SK-N-SH (cell line): ENCODE data around the gene PARD3. TPM values are rescaled to one million over a fixed set of nuclear protein-coding genes. Genes with fewer than 3 reads are reported as not detected.

Source experiments
- CTCF ChIA-PET: fragments of 300-600, 350-600 bp; formaldehyde crosslinking; extraction: SDS; loops from one replicate; lab custom pipeline; 2021; lab: Yijun Ruan, JAX
- POLR2A ChIA-PET: fragments of 350-600 bp; sonication (Branson Sonifier 250); formaldehyde crosslinking; extraction: SDS; loops from one replicate; lab custom pipeline; 2020; ENCODE audit warnings: antibody characterized with exemption, inconsistent platforms; lab: Yijun Ruan, JAX
- DNase-seq: peaks from one replicate; pipeline ENCODE4 v3.0.0; 2012
- H2AFZ ChIP-seq: fragments of 200-600 bp; sonication (generic); 2 replicates; pipeline ENCODE4 v1.8.1; 2016; ENCODE audit warnings: antibody characterized with exemption, mild to moderate bottlenecking, low read depth
- H3F3A ChIP-seq: fragments of 200-600 bp; sonication (generic); replicated peaks from 2 replicates; pipeline ENCODE3; 2016; ENCODE audit warnings: antibody characterized with exemption, mild to moderate bottlenecking; ENCODE audit not compliant: insufficient read depth
- H3K27ac ChIP-seq, 2 experiments: fragments of 200-500 bp in 1 of 2; fragments of 200-600 bp in 1 of 2; sonication (Bioruptor generic) in 1 of 2; sonication (generic), shearing (Covaris generic) in 1 of 2; 2 replicates each; pipeline versions ENCODE4 v1.5.1 to v1.6.1; 2014 to 2016; ENCODE audit warnings: low read depth in 2 of 2, inconsistent platforms in 1 of 2, low read length in 1 of 2, mild to moderate bottlenecking in 1 of 2, mixed read lengths in 1 of 2
- H3K27me3 ChIP-seq: fragments of 200-600 bp; sonication (generic), shearing (Covaris generic); 2 replicates; pipeline ENCODE4 v1.6.1; 2016; ENCODE audit warnings: mixed run types; ENCODE audit not compliant: insufficient read depth
- H3K36me3 ChIP-seq, 2 experiments: fragments of 200-500 bp in 1 of 2; fragments of 200-600 bp in 1 of 2; sonication (Bioruptor generic) in 1 of 2; sonication (generic) in 1 of 2; replicated peaks in 1 of 2; 2 replicates each; pipeline versions ENCODE3 to v1.5.1; 2014 to 2016; ENCODE audit warnings: low read length in 1 of 2, mild to moderate bottlenecking in 1 of 2; ENCODE audit not compliant: insufficient read depth in 2 of 2, control insufficient read depth in 1 of 2
- H3K4me1 ChIP-seq, 2 experiments: fragments of 200-500 bp in 1 of 2; fragments of 200-600 bp in 1 of 2; sonication (Bioruptor generic) in 1 of 2; sonication (generic), shearing (Covaris generic) in 1 of 2; 2 replicates each; pipeline versions ENCODE4 v1.5.1 to v1.6.1; 2014 to 2016; ENCODE audit warnings: low read depth in 1 of 2, low read length in 1 of 2, mixed run types in 1 of 2; ENCODE audit not compliant: insufficient read depth in 2 of 2, control insufficient read depth in 1 of 2
- H3K4me2 ChIP-seq: fragments of 200-600 bp; sonication (generic), shearing (Covaris generic); 2 replicates; pipeline ENCODE4 v1.6.1; 2017; ENCODE audit warnings: mixed run types
- H3K4me3 ChIP-seq, 2 experiments: fragments of 200-500 bp in 1 of 2; fragments of 200-600 bp in 1 of 2; sonication (Bioruptor generic) in 1 of 2; sonication (generic), shearing (Covaris generic) in 1 of 2; 2 replicates each; pipeline versions ENCODE4 v1.5.1 to v1.8.1; 2014 to 2016; ENCODE audit warnings: low read depth in 2 of 2, inconsistent platforms in 1 of 2, low read length in 1 of 2, mild to moderate bottlenecking in 1 of 2, mixed read lengths in 1 of 2, moderate library complexity in 1 of 2
- H3K79me2 ChIP-seq: fragments of 200-600 bp; sonication (generic); 2 replicates; pipeline ENCODE4 v1.8.1; 2017; ENCODE audit warnings: mild to moderate bottlenecking; ENCODE audit not compliant: insufficient read depth
- H3K9ac ChIP-seq: fragments of 200-600 bp; sonication (generic); 2 replicates; pipeline ENCODE4 v1.6.1; 2017; ENCODE audit warnings: mixed run types
- H3K9me2 ChIP-seq: fragments of 200-600 bp; sonication (generic); 2 replicates; pipeline ENCODE4 v1.6.1; 2017; ENCODE audit warnings: mixed run types
- H3K9me3 ChIP-seq: fragments of 200-600 bp; sonication (generic); 2 replicates; pipeline ENCODE4 v1.6.1; 2017; ENCODE audit warnings: mixed run types, mild to moderate bottlenecking, moderate library complexity
- H4K20me1 ChIP-seq: fragments of 200-600 bp; sonication (generic); 2 replicates; pipeline ENCODE4 v1.6.1; 2017; ENCODE audit warnings: mild to moderate bottlenecking, mixed run types; ENCODE audit not compliant: insufficient read depth
- ELF1 ChIP-seq: IDR thresholded peaks from 2 replicates; pipeline ENCODE4 v1.4.0; 2012
- FOSL2 ChIP-seq: IDR thresholded peaks from 2 replicates; pipeline ENCODE4 v1.4.0; 2012; ENCODE audit warnings: low read depth, mild to moderate bottlenecking, moderate library complexity, borderline replicate concordance
- FOXJ3 ChIP-seq: sonication (generic); formaldehyde crosslinking; IDR thresholded peaks from 2 replicates; pipeline ENCODE4 v1.5.1; 2020; ENCODE audit warnings: mild to moderate bottlenecking, missing genetic modification reagents
- FOXM1 ChIP-seq: IDR thresholded peaks from 2 replicates; pipeline ENCODE4 v1.4.0; 2012; ENCODE audit warnings: low read depth, mild to moderate bottlenecking
- GABPA ChIP-seq: IDR thresholded peaks from 2 replicates; pipeline ENCODE4 v1.4.0; 2012; ENCODE audit warnings: low read depth, mild to moderate bottlenecking
- NFIC ChIP-seq: IDR thresholded peaks from 2 replicates; pipeline ENCODE4 v1.4.0; 2012; ENCODE audit warnings: borderline replicate concordance
- NRF1 ChIP-seq: IDR thresholded peaks from 2 replicates; pipeline ENCODE4 v1.6.1; 2012; ENCODE audit warnings: low read depth, mild to moderate bottlenecking, low read length
- RAD21 ChIP-seq: IDR thresholded peaks from 2 replicates; pipeline ENCODE4 v1.6.1; 2012; ENCODE audit warnings: mild to moderate bottlenecking, low read length
- RCOR1 ChIP-seq: fragments of 150-350 bp; IDR thresholded peaks from 2 replicates; pipeline ENCODE4 v1.6.1; 2017; ENCODE audit warnings: antibody characterized with exemption, low read length
- RXRA ChIP-seq: IDR thresholded peaks from 2 replicates; pipeline ENCODE4 v1.4.0; 2012; ENCODE audit warnings: low read depth, mild to moderate bottlenecking, borderline replicate concordance
- SMC3 ChIP-seq: IDR thresholded peaks from 2 replicates; pipeline ENCODE4 v1.6.1; 2012; ENCODE audit warnings: low read depth, low read length, improper control_type of control experiment
- TAF1 ChIP-seq: IDR thresholded peaks from 2 replicates; pipeline ENCODE4 v1.6.1; 2012; ENCODE audit warnings: low read depth, mild to moderate bottlenecking, low read length, moderate library complexity, borderline replicate concordance
- TCF12 ChIP-seq: IDR thresholded peaks from 2 replicates; pipeline ENCODE4 v1.4.0; 2012
- YY1 ChIP-seq: IDR thresholded peaks from 2 replicates; pipeline ENCODE4 v1.4.0; 2012; ENCODE audit warnings: low read depth, mild to moderate bottlenecking
- WGBS: methylation state at CpG from one replicate; pipeline ENCODE4 v1.1.6; 2017; ENCODE audit warnings: low lambda C conversion rate; 5-methylcytosine and 5-hydroxymethylcytosine counted together
- polyA plus RNA-seq, 3 experiments: library from polyadenylated mRNA; depleted of rRNA; stranded (reverse); fragments of >200 nt; gene quantifications; 2 replicates each; pipeline ENCODE4 v1.2.3, GENCODE V29; 2012
- TF ChIP-seq, protein P1 (sequence below): IDR thresholded peaks from 2 replicates; pipeline ENCODE4 v1.4.0; 2012; ENCODE audit warnings: low read depth, borderline replicate concordance
- TF ChIP-seq, protein P2 (sequence below): IDR thresholded peaks from 2 replicates; pipeline ENCODE4 v1.4.0; 2012; ENCODE audit warnings: low read depth
- TF ChIP-seq, protein P3 (sequence below): fragments of 150-350 bp; IDR thresholded peaks from 2 replicates; pipeline ENCODE4 v1.6.1; 2016; ENCODE audit warnings: mild to moderate bottlenecking, low read depth, low read length
- TF ChIP-seq, protein P4 (sequence below): fragments of 200-600 bp; sonication (generic); IDR thresholded peaks from 2 replicates; pipeline ENCODE4 v1.6.1; 2017; ENCODE audit warnings: antibody characterized with exemption, mild to moderate bottlenecking, moderate library complexity
- TF ChIP-seq, protein P5 (sequence below): IDR thresholded peaks from 2 replicates; pipeline ENCODE4; 2012

Gene PARD3
- polyA plus RNA-seq, 1 of the 3 experiments (the other 2 are of a cell fraction): 29.4 TPM

DNA sequence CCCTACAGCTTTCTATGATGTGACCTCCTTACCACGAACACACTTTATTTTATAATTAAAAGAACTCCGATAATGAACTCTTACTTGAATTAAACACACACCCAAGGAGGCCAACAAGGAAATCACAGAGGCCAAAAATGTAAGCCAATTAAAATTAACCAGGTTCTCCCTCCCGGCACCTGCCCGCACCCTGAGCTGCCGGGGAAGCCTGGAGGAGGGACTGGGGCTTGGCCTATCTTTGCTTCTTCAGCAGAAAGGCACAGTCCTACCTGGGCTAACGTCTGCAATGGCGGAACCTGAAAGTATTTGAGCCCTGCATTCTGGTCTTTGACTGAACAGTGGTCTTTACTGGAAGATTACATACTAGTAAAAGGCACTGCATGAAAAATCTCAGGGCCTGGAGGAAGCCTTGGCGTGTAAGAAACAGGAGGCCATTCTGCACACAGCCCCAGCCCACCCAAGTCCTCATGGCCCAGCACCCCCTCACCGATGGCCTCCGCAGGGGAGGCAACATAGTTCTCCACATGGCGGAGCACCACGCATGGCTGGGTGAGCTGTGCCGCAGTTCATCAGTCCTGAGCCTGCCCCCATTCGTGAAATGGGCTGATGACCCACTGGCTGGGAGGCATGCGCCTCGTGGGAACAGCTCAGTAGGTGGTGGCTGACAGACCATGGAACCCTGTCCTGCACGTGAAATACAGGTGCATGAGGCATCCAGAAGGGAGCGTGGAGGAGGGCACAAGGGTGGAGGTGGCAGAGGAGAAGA is 173.8 kb downstream of the PARD3 start (continued):
- TF ChIP-seq, protein P1, sequence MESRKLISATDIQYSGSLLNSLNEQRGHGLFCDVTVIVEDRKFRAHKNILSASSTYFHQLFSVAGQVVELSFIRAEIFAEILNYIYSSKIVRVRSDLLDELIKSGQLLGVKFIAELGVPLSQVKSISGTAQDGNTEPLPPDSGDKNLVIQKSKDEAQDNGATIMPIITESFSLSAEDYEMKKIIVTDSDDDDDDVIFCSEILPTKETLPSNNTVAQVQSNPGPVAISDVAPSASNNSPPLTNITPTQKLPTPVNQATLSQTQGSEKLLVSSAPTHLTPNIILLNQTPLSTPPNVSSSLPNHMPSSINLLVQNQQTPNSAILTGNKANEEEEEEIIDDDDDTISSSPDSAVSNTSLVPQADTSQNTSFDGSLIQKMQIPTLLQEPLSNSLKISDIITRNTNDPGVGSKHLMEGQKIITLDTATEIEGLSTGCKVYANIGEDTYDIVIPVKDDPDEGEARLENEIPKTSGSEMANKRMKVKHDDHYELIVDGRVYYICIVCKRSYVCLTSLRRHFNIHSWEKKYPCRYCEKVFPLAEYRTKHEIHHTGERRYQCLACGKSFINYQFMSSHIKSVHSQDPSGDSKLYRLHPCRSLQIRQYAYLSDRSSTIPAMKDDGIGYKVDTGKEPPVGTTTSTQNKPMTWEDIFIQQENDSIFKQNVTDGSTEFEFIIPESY: no peak
- TF ChIP-seq ELF1 (no peak), GABPA (no peak), FOXM1 (no peak), RCOR1 (no peak), TAF1 (no peak)
- TF ChIP-seq, protein P2, sequence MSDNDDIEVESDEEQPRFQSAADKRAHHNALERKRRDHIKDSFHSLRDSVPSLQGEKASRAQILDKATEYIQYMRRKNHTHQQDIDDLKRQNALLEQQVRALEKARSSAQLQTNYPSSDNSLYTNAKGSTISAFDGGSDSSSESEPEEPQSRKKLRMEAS: no peak
- TF ChIP-seq, protein P3, sequence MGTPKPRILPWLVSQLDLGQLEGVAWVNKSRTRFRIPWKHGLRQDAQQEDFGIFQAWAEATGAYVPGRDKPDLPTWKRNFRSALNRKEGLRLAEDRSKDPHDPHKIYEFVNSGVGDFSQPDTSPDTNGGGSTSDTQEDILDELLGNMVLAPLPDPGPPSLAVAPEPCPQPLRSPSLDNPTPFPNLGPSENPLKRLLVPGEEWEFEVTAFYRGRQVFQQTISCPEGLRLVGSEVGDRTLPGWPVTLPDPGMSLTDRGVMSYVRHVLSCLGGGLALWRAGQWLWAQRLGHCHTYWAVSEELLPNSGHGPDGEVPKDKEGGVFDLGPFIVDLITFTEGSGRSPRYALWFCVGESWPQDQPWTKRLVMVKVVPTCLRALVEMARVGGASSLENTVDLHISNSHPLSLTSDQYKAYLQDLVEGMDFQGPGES: no peak

DNA sequence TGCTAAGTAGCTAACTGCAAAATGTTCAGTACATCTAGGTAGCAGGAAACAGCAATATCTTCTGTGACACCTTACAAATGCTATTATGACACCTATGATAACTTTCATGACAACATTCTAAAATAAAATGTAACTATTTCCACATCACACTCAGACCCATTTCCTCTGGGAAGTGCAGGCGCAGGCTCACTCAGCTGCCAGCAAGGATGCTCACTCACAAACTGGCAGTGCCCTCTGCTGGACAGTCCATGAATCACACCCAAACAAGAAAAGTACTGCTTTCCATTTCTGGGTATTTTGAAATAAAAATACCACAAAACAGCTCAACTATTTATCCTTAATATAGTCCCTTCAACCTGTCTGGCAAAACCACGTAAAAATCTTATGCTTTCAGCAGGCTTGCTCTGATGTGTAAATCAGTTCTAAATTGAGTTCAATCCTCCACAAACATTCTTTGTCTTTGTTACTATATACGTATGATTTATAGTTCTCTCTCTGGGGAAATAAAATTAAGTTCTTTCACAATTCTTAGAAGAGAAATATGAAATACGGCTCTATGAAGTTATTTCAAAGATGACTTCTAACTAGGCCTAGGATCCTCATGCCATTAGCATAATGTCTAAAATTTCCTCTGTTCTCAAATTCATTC is 176.6 kb downstream of the PARD3 start:
- Histone ChIP-seq H3K79me2 (peaks cover 42% of the 10 kb centered on the region), H3K4me1 (peaks cover 0 to 7% of the 10 kb centered on the region in 2 experiments; a peak in 3 of 4 replicates), H3K4me3 (no peak overlapping the region; a peak in 1 of 4 replicates), H3K4me2 (no peak overlapping the region), H3K27me3 (no peaks in the 10 kb centered on the region), H3K9me2 (no peaks in the 10 kb centered on the region), H2AFZ (no peak overlapping the region), H3K27ac (peak overlapping the region in 1 of 2 experiments; percentile 27; a peak in 1 of 4 replicates), H4K20me1 (no peaks in the 10 kb centered on the region), H3K9me3 (no peaks in the 10 kb centered on the region), H3K9ac (no peak overlapping the region), H3K36me3 (no peaks in the 10 kb centered on the region), H3F3A (peaks cover 8% of the 10 kb centered on the region)
- 27% methylated on average over 4 of the region's 4 CpGs for WGBS
- DNase-seq: peak; percentile 72
- ChIA-PET POLR2A (interaction anchor here (0.7 kb wide), 1 partner anchor 1658 kb away, joined by 3 read pairs; no protein-coding TSS in a partner anchor), CTCF (interaction anchor here (0.5 to 5.4 kb wide), 113 partner anchors 9 to 1630 kb away, joined by 3 to 102 read pairs (median 4); partner anchors contain the start of gene NRP1)
- TF ChIP-seq, protein P4, sequence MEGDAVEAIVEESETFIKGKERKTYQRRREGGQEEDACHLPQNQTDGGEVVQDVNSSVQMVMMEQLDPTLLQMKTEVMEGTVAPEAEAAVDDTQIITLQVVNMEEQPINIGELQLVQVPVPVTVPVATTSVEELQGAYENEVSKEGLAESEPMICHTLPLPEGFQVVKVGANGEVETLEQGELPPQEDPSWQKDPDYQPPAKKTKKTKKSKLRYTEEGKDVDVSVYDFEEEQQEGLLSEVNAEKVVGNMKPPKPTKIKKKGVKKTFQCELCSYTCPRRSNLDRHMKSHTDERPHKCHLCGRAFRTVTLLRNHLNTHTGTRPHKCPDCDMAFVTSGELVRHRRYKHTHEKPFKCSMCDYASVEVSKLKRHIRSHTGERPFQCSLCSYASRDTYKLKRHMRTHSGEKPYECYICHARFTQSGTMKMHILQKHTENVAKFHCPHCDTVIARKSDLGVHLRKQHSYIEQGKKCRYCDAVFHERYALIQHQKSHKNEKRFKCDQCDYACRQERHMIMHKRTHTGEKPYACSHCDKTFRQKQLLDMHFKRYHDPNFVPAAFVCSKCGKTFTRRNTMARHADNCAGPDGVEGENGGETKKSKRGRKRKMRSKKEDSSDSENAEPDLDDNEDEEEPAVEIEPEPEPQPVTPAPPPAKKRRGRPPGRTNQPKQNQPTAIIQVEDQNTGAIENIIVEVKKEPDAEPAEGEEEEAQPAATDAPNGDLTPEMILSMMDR: peak; percentile 93
- no peak for TF ChIP-seq FOSL2
- TF ChIP-seq NRF1: peak; percentile 61
- TF ChIP-seq YY1: no peak
- peak; percentile 89 for TF ChIP-seq SMC3
- TF ChIP-seq TAF1: no peak
- no peak for TF ChIP-seq RXRA
- no peak for TF ChIP-seq FOXJ3
- TF ChIP-seq RAD21: peak; percentile 97
- TF ChIP-seq NFIC: peak; percentile 60; the same call in 1 of the 2 replicates
- TF ChIP-seq, protein P5, sequence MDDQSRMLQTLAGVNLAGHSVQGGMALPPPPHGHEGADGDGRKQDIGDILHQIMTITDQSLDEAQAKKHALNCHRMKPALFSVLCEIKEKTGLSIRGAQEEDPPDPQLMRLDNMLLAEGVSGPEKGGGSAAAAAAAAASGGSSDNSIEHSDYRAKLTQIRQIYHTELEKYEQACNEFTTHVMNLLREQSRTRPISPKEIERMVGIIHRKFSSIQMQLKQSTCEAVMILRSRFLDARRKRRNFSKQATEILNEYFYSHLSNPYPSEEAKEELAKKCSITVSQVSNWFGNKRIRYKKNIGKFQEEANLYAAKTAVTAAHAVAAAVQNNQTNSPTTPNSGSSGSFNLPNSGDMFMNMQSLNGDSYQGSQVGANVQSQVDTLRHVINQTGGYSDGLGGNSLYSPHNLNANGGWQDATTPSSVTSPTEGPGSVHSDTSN: no peak
- TF ChIP-seq, protein P2: no peak; the same call in 1 of the 2 replicates
- TF ChIP-seq TCF12: no peak
- TF ChIP-seq, protein P1: no peak
